ENCODE results near the gene FOXP1.

Gene FOXP1

GRCh38 chr3:71591101-71591500, 7.6 kb upstream of the FOXP1 start:
- DNase-seq (ENCODE audit: low read depth): no peak
- TF ChIP-seq, protein P1, sequence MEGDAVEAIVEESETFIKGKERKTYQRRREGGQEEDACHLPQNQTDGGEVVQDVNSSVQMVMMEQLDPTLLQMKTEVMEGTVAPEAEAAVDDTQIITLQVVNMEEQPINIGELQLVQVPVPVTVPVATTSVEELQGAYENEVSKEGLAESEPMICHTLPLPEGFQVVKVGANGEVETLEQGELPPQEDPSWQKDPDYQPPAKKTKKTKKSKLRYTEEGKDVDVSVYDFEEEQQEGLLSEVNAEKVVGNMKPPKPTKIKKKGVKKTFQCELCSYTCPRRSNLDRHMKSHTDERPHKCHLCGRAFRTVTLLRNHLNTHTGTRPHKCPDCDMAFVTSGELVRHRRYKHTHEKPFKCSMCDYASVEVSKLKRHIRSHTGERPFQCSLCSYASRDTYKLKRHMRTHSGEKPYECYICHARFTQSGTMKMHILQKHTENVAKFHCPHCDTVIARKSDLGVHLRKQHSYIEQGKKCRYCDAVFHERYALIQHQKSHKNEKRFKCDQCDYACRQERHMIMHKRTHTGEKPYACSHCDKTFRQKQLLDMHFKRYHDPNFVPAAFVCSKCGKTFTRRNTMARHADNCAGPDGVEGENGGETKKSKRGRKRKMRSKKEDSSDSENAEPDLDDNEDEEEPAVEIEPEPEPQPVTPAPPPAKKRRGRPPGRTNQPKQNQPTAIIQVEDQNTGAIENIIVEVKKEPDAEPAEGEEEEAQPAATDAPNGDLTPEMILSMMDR (conservative IDR thresholded peaks at IDR 0.05; ENCODE audit: control insufficient read depth, insufficient read depth, low read depth, low read length): no peak

DNA sequence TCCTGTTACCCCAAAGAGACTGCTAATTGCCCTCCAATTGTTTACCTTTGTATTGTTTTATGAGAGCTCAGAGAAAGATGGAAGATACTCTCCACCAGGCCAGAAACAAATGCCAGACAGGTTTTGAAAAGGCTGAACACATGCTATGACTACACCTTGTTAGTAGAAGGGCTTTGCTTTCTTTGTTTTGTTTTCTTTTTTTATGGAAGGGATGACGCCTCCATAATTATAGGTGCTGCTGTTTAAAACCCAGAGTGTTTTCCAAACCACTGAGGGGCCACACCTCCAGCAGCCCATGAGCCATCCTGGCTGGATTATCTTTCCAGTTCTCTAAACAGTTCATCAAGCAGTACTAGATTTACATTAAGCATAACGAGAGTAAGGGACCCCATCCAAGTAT, 5.6 kb upstream of the FOXP1 start:
- H3K4me3 ChIP-seq (ENCODE audit: control insufficient read depth, low read depth, low read length): no peak overlapping the region
- DNase-seq (ENCODE audit: low read depth): no peak
- TF ChIP-seq, protein P1 (conservative IDR thresholded peaks at IDR 0.05; ENCODE audit: control insufficient read depth, insufficient read depth, low read depth, low read length): no peak

More at GRCh38 chr3:71591101-71591500, 7.6 kb upstream of the FOXP1 start:
- H3K4me3 ChIP-seq (ENCODE audit: control insufficient read depth, low read depth, low read length): no peak overlapping the region

GRCh38 chr3:71587958-71588357, 4.4 kb upstream of the FOXP1 start:
- DNase-seq (ENCODE audit: low read depth): no peak
- TF ChIP-seq, protein P1 (conservative IDR thresholded peaks at IDR 0.05; ENCODE audit: control insufficient read depth, insufficient read depth, low read depth, low read length): no peak
- no peak overlapping the region for H3K4me3 ChIP-seq (ENCODE audit: control insufficient read depth, low read depth, low read length)

- no peak overlapping the region for H3K4me3 ChIP-seq (ENCODE audit: control insufficient read depth, low read depth, low read length)
- DNase-seq (ENCODE audit: low read depth): no peak
- TF ChIP-seq, protein P1 (conservative IDR thresholded peaks at IDR 0.05; ENCODE audit: control insufficient read depth, insufficient read depth, low read depth, low read length): no peak
Measured at GRCh38 chr3:71586810-71587242, 3.3 kb upstream of the FOXP1 start.

GRCh38 chr3:71585887-71586809, 2.6 kb upstream of the FOXP1 start:
- H3K4me3 ChIP-seq (ENCODE audit: control insufficient read depth, low read depth, low read length): no peak overlapping the region
- TF ChIP-seq, protein P1 (conservative IDR thresholded peaks at IDR 0.05; ENCODE audit: control insufficient read depth, insufficient read depth, low read depth, low read length): peak; percentile 77
- peak; percentile 66 for DNase-seq (ENCODE audit: low read depth)

DNA sequence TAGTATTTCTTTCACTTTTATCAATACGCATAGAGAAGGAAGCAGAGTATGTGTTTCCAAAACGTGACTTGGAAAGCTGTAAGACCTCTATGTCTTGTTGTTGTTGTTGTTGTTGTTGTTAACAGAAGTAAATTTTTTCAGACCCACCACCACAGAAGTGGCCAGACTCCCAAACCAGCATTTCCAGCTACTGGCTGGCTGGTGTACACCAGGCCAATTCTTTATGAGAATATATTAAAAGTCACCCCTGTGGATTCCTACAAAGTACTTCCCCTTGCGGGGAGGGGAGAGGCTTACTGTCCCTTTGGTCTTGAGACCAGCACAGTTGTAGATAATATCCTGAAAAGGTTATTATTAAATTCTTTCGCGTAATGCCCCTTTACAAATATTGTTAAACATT, 1.6 kb upstream of the FOXP1 start:
- no peak for DNase-seq (ENCODE audit: low read depth)
- no peak overlapping the region for H3K4me3 ChIP-seq (ENCODE audit: control insufficient read depth, low read depth, low read length)
- TF ChIP-seq, protein P1 (conservative IDR thresholded peaks at IDR 0.05; ENCODE audit: control insufficient read depth, insufficient read depth, low read depth, low read length): no peak
